AG04449 (cell line): ENCODE results near the gene PRKG1.

Experiments
- CTCF ChIA-PET: fragments of 350-600 bp; formaldehyde crosslinking; extraction: SDS; loops from one replicate; lab custom pipeline; 2021; ENCODE audit warnings: antibody characterized with exemption; lab: Yijun Ruan, JAX
- POLR2A ChIA-PET: fragments of 400-600, 350-600 bp; formaldehyde crosslinking; extraction: SDS; loops from one replicate; lab custom pipeline; 2020; ENCODE audit warnings: antibody characterized with exemption, inconsistent platforms; lab: Yijun Ruan, JAX
- DNase-seq: peaks from one replicate; pipeline ENCODE4 v3.0.0-alpha.2; 2010; ENCODE audit warnings: low read depth, low spot score
- H3K4me3 ChIP-seq: 2 replicates; pipeline ENCODE4 v1.5.1; 2011; ENCODE audit warnings: low read depth, mild to moderate bottlenecking, control low read depth, low read length
- TF ChIP-seq, protein P1 (sequence below): IDR thresholded peaks from one replicate; pipeline ENCODE4 v1.5.1; 2011; ENCODE audit warnings: mild to moderate bottlenecking, moderate library complexity, low read length, control low read depth, inconsistent platforms; ENCODE audit not compliant: insufficient read depth; ENCODE audit errors: missing control alignments

Gene PRKG1

DNA sequence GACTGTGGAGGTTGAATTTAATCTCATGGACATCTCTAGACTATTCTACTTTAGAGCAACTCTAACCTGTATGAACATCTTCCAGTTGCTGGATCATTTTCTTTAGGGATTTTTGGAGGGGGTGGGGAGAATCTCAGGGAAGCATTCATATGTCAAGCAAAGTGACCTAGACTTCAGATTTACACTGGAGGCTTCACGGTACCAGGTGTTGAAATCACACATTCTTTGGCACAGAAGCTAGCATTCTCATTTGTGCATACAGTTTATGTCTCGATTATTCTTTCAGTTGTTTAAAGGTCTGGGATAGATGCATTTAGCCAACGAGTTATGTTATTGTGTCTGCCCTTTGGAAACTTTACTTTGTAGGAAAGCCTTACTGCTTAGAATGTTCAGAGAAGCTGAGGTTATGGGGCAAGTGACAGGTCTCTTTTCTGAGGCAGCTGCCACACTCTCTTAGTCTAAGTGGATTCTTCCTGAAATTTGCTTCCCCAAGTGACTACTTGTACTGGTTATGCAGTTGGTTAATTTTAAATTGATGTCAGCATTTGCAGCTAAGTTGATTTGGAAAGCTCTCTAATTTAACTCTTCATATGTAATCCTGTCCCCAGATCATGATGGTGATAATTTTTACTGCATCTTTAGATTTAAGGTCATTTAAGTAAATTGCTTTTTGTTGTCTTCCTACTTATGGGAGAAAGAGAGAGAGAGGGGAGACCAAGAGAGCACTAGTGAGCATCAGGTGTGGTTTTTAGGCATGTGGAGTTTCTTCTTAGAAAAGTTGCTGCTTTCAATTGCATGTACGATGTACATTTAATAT lies 153.8 kb downstream of the PRKG1 start:
- H3K4me3 ChIP-seq: no peak overlapping the region
- CTCF ChIA-PET: interaction anchor here (1.0 kb wide), 1 partner anchor 165 kb away, joined by 3 read pairs; no protein-coding TSS in a partner anchor
- TF ChIP-seq, protein P1, sequence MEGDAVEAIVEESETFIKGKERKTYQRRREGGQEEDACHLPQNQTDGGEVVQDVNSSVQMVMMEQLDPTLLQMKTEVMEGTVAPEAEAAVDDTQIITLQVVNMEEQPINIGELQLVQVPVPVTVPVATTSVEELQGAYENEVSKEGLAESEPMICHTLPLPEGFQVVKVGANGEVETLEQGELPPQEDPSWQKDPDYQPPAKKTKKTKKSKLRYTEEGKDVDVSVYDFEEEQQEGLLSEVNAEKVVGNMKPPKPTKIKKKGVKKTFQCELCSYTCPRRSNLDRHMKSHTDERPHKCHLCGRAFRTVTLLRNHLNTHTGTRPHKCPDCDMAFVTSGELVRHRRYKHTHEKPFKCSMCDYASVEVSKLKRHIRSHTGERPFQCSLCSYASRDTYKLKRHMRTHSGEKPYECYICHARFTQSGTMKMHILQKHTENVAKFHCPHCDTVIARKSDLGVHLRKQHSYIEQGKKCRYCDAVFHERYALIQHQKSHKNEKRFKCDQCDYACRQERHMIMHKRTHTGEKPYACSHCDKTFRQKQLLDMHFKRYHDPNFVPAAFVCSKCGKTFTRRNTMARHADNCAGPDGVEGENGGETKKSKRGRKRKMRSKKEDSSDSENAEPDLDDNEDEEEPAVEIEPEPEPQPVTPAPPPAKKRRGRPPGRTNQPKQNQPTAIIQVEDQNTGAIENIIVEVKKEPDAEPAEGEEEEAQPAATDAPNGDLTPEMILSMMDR: no peak
- DNase-seq: no peak
- POLR2A ChIA-PET: no interaction called here

DNA sequence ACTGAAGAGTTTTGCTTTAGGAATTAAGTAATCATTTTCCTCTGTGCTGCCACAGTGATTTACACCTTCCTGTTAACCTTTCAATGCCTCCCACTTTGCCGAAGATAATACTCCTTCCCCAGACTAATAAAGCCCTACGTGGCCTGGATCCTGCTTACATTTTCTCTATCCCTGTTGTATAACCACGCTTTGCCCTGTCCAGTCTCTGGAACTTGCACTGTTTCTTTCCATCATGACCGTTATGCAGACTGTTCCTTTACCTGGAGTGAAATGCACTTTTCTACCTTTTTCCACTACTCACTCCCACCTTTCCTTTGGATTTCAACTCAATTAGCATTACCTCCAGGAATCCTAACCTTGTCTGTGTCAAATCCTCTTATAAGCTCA lies 154.4 kb downstream of the PRKG1 start:
- ChIA-PET CTCF (no interaction called here), POLR2A (no interaction called here)
- H3K4me3 ChIP-seq: no peak overlapping the region
- DNase-seq: no peak
- TF ChIP-seq, protein P1: no peak

DNA sequence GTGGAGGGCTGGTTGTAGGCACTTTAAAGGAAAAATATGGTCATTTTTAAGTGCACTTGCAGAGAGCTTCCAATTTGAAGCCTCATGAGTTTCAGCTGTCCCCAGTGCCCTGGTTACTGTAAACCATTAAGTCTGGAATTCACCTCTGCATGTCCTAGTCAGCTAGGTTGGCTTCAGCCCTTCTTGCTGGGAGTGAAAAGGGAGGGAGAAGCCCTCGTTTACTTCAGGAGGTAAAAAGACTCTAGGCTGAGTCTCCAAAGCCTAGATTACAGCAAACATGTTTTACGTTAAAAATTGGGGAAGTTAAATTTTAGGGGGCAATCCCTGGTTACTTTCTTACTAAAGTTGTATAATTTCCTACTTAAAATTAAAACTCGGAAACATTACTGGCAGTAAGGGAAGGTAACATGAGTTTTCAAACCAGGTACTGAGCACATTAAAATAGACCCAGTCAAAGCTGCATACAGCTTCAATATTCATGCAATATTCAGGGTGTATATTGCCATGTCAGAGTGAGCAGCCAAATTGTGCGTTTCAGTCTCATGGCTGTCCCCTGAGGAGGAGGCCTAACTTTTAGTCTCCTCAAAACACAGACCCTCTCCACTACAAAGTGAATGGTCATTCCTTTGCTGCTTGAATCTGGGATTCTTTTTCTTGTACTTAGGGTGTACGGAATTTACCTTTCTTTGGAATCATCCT lies 156.7 kb downstream of the PRKG1 start:
- DNase-seq: no peak
- TF ChIP-seq, protein P1: no peak
- H3K4me3 ChIP-seq: no peak overlapping the region
- ChIA-PET CTCF (interaction anchor here (1.1 kb wide), 1 partner anchor 157 kb away, joined by 3 read pairs; no protein-coding TSS in a partner anchor), POLR2A (no interaction called here)

DNA sequence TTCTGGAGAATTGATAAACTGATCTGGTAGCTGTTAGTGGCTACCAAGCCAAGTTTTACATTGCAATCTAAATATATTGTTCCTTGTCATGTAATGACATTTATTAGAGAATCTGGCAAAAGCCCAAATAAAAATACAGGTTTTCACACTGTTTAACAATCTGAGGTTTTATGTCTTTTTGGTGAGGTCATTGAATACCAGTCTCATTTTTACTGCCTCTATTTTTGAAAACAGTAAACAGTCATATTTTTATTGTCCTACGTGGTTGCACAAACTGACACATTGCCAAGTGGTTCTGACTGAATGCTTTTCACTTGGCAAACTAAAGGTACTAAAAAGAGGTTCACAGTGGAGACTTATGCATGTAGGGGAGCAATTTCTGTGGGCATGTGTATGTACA lies 157.5 kb downstream of the PRKG1 start:
- no peak overlapping the region for H3K4me3 ChIP-seq
- POLR2A ChIA-PET: no interaction called here
- TF ChIP-seq, protein P1: no peak
- CTCF ChIA-PET: interaction anchor here (1.1 kb wide), 1 partner anchor 156 kb away, joined by 3 read pairs; no protein-coding TSS in a partner anchor
- no peak for DNase-seq

DNA sequence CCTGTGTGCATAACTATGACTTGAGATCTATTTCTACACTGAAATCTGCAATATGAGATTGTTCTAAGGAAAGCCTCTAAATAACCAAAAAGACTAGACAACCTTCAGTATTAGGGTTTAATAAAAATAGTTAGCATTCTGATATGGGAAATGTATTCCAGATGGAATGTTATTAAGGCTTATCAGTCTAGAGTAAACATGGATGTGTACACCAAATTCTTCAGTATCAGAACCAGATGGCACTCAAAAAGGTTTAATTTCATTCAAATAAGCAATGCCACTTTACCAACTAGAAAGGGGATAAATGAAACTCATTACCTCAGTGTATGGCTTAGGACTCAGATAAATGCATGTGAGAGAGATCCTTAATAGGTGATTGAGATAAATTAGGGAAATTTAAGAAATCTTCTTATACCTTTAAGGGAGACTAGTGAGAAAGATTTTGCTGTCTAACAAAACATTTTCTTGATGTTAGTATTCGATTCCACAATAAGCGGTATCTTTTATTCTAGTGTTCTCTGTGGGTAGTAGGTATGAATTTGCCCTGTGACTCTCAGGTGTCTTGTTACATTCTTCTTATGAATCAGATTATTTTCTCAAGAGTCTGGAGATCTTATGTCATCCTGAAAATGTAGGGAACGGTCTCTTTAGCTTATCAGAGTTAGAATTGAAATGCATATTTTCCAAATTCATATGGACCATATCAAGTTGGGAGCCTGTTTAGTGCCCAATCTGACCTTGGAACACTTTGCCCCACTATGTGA lies 159.2 kb downstream of the PRKG1 start:
- POLR2A ChIA-PET: interaction anchor here (0.7 kb wide), 1 partner anchor 11 kb away, joined by 3 read pairs; no protein-coding TSS in a partner anchor
- DNase-seq: no peak
- TF ChIP-seq, protein P1: no peak
- no peak overlapping the region for H3K4me3 ChIP-seq
- CTCF ChIA-PET: interaction anchor here (1.6 kb wide), 1 partner anchor 189 kb away, joined by 5 read pairs; no protein-coding TSS in a partner anchor

DNA sequence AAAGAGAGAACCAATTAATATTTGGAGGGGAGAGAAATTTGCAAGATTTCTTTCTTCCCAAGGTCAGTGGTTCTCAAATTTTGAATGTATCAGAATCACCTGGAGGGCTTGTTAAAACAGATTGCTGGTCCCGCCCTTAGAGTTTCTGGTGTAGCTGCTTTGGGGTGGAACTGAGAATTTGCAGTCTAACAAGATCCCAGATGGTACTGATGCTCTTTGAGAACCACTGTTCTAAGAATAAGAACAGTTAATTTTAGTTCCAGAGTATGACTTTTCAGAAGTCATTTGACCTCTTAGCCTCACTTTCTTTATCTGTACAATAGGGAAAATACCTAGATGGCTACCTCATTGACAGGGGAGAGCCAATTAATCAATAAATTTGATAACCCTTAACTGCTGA lies 161.6 kb downstream of the PRKG1 start:
- no peak overlapping the region for H3K4me3 ChIP-seq
- POLR2A ChIA-PET: no interaction called here
- DNase-seq: no peak
- TF ChIP-seq, protein P1: no peak
- CTCF ChIA-PET: no interaction called here
